HepG2 (cell line): ENCODE data around the gene SMURF2. TPM values are rescaled to one million over a fixed set of nuclear protein-coding genes. Genes with fewer than 3 reads are reported as not detected.

Source experiments
- FOXC1 ChIP-seq: sonication (generic); formaldehyde crosslinking; IDR thresholded peaks from 2 replicates; pipeline ENCODE4 v1.8.0; 2022; ENCODE audit warnings: mild to moderate bottlenecking, missing genetic modification reagents, borderline replicate concordance
- KAT2B ChIP-seq: fragments of 150-350 bp; IDR thresholded peaks from 2 replicates; pipeline ENCODE4 v1.6.1; 2014; ENCODE audit warnings: low read depth, low read length, borderline replicate concordance
- KIAA2018 ChIP-seq: sonication (generic); formaldehyde crosslinking; IDR thresholded peaks from 2 replicates; pipeline ENCODE4 v1.5.0; 2020; ENCODE audit warnings: mild to moderate bottlenecking, missing genetic modification reagents, borderline replicate concordance
- RBFOX2 ChIP-seq: fragments of 200-400 bp; formaldehyde crosslinking; IDR thresholded peaks from 2 replicates; pipeline ENCODE4 v1.6.1; 2017; ENCODE audit warnings: low read depth, mild to moderate bottlenecking, low read length
- ZIK1 ChIP-seq: sonication (generic); formaldehyde crosslinking; IDR thresholded peaks from 2 replicates; pipeline ENCODE4 v1.5.0; 2020; ENCODE audit warnings: mild to moderate bottlenecking, low read depth, missing genetic modification reagents, borderline replicate concordance
- ZNF142 ChIP-seq: sonication (generic); formaldehyde crosslinking; IDR thresholded peaks from 2 replicates; pipeline ENCODE4 v1.4.0; 2020; ENCODE audit warnings: missing genetic modification reagents
- polyA plus RNA-seq, 8 experiments: library from polyadenylated mRNA; depleted of rRNA in 3 of 8; stranded (reverse) in 7 of 8; unstranded in 1 of 8; fragments of >200 nt; fragmentation: Illumina TruSeq in 4 of 8; extraction: Trizol in 4 of 8; gene quantifications; 2 replicates each; pipeline versions ENCODE4 v1.2.1 to v1.2.3, GENCODE V29; 2011 to 2016; ENCODE audit warnings: low read depth in 4 of 8, missing spikeins in 1 of 8, mixed read lengths in 1 of 8; ENCODE audit not compliant: insufficient read depth in 1 of 8
- total RNA-seq, 5 experiments: library from RNA; depleted of rRNA; stranded (reverse); fragments of >200 nt; fragmentation: Illumina TruSeq; extraction: Trizol; gene quantifications; 2 replicates each; pipeline ENCODE4 v1.2.3, GENCODE V29; 2016; ENCODE audit warnings: low read depth in 1 of 5
- TF ChIP-seq, protein P1 (sequence below): sonication (generic); formaldehyde crosslinking; IDR thresholded peaks from 2 replicates; pipeline ENCODE4 v1.5.0; 2020; ENCODE audit warnings: mild to moderate bottlenecking, missing genetic modification reagents, moderate library complexity
- TF ChIP-seq, protein P2 (sequence below): sonication (generic); formaldehyde crosslinking; IDR thresholded peaks from 2 replicates; pipeline ENCODE4 v1.8.1; 2022; ENCODE audit warnings: mild to moderate bottlenecking, missing genetic modification reagents
- TF ChIP-seq, protein P3 (sequence below): sonication (generic); formaldehyde crosslinking; IDR thresholded peaks from 2 replicates; pipeline ENCODE4 v1.5.0; 2020; ENCODE audit warnings: missing genetic modification reagents, mild to moderate bottlenecking, borderline replicate concordance

SMURF2 gene
- total and polyA plus RNA-seq, 2 of the 13 experiments (the other 11 are each of a cell fraction or from before 2014, with no cell fraction given): 14.9 to 24.3 TPM

GRCh38 chr17:64506201-64506575 lies 155.9 kb downstream of the SMURF2 start, which contains the start of gene DDX5 (continued):
- TF ChIP-seq, protein P1, sequence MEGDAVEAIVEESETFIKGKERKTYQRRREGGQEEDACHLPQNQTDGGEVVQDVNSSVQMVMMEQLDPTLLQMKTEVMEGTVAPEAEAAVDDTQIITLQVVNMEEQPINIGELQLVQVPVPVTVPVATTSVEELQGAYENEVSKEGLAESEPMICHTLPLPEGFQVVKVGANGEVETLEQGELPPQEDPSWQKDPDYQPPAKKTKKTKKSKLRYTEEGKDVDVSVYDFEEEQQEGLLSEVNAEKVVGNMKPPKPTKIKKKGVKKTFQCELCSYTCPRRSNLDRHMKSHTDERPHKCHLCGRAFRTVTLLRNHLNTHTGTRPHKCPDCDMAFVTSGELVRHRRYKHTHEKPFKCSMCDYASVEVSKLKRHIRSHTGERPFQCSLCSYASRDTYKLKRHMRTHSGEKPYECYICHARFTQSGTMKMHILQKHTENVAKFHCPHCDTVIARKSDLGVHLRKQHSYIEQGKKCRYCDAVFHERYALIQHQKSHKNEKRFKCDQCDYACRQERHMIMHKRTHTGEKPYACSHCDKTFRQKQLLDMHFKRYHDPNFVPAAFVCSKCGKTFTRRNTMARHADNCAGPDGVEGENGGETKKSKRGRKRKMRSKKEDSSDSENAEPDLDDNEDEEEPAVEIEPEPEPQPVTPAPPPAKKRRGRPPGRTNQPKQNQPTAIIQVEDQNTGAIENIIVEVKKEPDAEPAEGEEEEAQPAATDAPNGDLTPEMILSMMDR: no peak
- TF ChIP-seq ZNF142 (CRISPR knock-in tag) (no peak), FOXC1 (CRISPR knock-in tag) (no peak; the same call in none of the 2 replicates), KIAA2018 (CRISPR knock-in tag) (no peak), RBFOX2 (peak; percentile 92), KAT2B (no peak), ZIK1 (CRISPR knock-in tag) (0 out of 2 replicates have a peak, but pooled peaks have one; percentile 80)
- TF ChIP-seq, protein P2, sequence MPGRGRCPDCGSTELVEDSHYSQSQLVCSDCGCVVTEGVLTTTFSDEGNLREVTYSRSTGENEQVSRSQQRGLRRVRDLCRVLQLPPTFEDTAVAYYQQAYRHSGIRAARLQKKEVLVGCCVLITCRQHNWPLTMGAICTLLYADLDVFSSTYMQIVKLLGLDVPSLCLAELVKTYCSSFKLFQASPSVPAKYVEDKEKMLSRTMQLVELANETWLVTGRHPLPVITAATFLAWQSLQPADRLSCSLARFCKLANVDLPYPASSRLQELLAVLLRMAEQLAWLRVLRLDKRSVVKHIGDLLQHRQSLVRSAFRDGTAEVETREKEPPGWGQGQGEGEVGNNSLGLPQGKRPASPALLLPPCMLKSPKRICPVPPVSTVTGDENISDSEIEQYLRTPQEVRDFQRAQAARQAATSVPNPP: no peak
- TF ChIP-seq, protein P3, sequence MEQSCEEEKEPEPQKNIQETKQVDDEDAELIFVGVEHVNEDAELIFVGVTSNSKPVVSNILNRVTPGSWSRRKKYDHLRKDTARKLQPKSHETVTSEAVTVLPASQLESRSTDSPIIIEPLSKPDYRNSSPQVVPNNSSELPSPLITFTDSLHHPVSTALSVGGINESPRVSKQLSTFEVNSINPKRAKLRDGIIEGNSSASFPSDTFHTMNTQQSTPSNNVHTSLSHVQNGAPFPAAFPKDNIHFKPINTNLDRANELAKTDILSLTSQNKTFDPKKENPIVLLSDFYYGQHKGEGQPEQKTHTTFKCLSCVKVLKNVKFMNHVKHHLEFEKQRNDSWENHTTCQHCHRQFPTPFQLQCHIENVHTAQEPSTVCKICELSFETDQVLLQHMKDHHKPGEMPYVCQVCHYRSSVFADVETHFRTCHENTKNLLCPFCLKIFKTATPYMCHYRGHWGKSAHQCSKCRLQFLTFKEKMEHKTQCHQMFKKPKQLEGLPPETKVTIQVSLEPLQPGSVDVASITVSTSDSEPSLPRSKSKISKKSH (CRISPR knock-in tag): peak; percentile 36; the same call in 1 of the 2 replicates
